Astrocyte (in vitro differentiated cells and primary cell): Measurements from ENCODE around the gene ATP6V1B1. TPM values are rescaled to one million over a fixed set of nuclear protein-coding genes. Genes with fewer than 3 reads are reported as not detected.

Experiments
- DNase-seq: peaks from one replicate; pipeline ENCODE4 v3.0.0-alpha.2; 2010; ENCODE audit warnings: low read depth
- FAIRE-seq: peaks from 2 replicates; lab custom pipeline; 2011; peaks lifted over from hg19 to GRCh38; lab: Jason Lieb, UNC
- H2AFZ ChIP-seq: 2 replicates; pipeline ENCODE4 v1.6.0; 2012; ENCODE audit warnings: low read depth, low read length, inconsistent platforms
- H3K27ac ChIP-seq: 2 replicates; pipeline ENCODE4 v1.5.1; 2011; ENCODE audit warnings: low read depth, low read length, inconsistent platforms
- H3K27me3 ChIP-seq: 2 replicates; pipeline ENCODE4 v1.6.0; 2011; ENCODE audit warnings: low read length, inconsistent platforms; ENCODE audit not compliant: insufficient read depth
- H3K36me3 ChIP-seq: 2 replicates; pipeline ENCODE4 v1.5.1; 2011; ENCODE audit warnings: low read length, inconsistent platforms; ENCODE audit not compliant: insufficient read depth
- H3K4me1 ChIP-seq: 2 replicates; pipeline ENCODE4 v1.5.1; 2011; ENCODE audit warnings: low read length, inconsistent platforms; ENCODE audit not compliant: insufficient read depth
- H3K4me2 ChIP-seq: 2 replicates; pipeline ENCODE4 v1.6.0; 2012; ENCODE audit warnings: low read length, inconsistent platforms
- H3K4me3 ChIP-seq: 2 replicates; pipeline ENCODE4 v1.5.1; 2011; ENCODE audit warnings: low read depth, mild to moderate bottlenecking, low read length, inconsistent platforms; ENCODE audit not compliant: insufficient read depth
- H3K79me2 ChIP-seq: 2 replicates; pipeline ENCODE4 v1.6.0; 2012; ENCODE audit warnings: mild to moderate bottlenecking, low read length, inconsistent platforms; ENCODE audit not compliant: insufficient read depth
- H3K9ac ChIP-seq: 2 replicates; pipeline ENCODE4 v1.6.0; 2012; ENCODE audit warnings: mild to moderate bottlenecking, low read length, inconsistent platforms
- H3K9me3 ChIP-seq: 2 replicates; pipeline ENCODE4 v1.5.1; 2012; ENCODE audit warnings: low read depth, mild to moderate bottlenecking, low read length, inconsistent platforms; ENCODE audit not compliant: insufficient read depth
- H4K20me1 ChIP-seq: 2 replicates; pipeline ENCODE4 v1.6.0; 2012; ENCODE audit warnings: low read length, inconsistent platforms; ENCODE audit not compliant: insufficient read depth
- H3K27ac Mint-ChIP-seq: one replicate; pipeline ENCODE4 v1.8.0; 2021; ENCODE audit warnings: mild to moderate bottlenecking, mixed read lengths; ENCODE audit not compliant: unreplicated experiment
- H3K27me3 Mint-ChIP-seq: one replicate; pipeline ENCODE4 v1.8.0; 2021; ENCODE audit warnings: low read depth, mixed read lengths; ENCODE audit not compliant: unreplicated experiment
- H3K36me3 Mint-ChIP-seq: one replicate; pipeline ENCODE4 v1.8.0; 2021; ENCODE audit warnings: low read depth, mixed read lengths; ENCODE audit not compliant: unreplicated experiment
- H3K4me1 Mint-ChIP-seq: one replicate; pipeline ENCODE4 v1.8.0; 2021; ENCODE audit warnings: low read depth, mixed read lengths; ENCODE audit not compliant: unreplicated experiment
- H3K4me3 Mint-ChIP-seq: one replicate; pipeline ENCODE4 v1.8.0; 2021; ENCODE audit warnings: mild to moderate bottlenecking, moderate library complexity, mixed read lengths; ENCODE audit not compliant: unreplicated experiment
- H3K9me3 Mint-ChIP-seq: one replicate; pipeline ENCODE4 v1.8.0; 2021; ENCODE audit warnings: mild to moderate bottlenecking, mixed read lengths; ENCODE audit not compliant: unreplicated experiment
- EZH2 ChIP-seq: IDR thresholded peaks from 2 replicates; pipeline ENCODE4 v1.6.1; 2012; ENCODE audit warnings: mild to moderate bottlenecking, low read length, inconsistent platforms; ENCODE audit not compliant: insufficient read depth
- total RNA-seq: library from RNA; stranded (reverse); gene quantifications from 2 replicates; pipeline ENCODE4 v1.2.1, GENCODE V29; 2021
- TF ChIP-seq, protein P1 (sequence below): IDR thresholded peaks from 2 replicates; pipeline ENCODE4 v1.5.1; 2011; ENCODE audit warnings: low read depth, mild to moderate bottlenecking, inconsistent platforms, low read length, moderate library complexity; ENCODE audit not compliant: insufficient read depth

The ATP6V1B1 gene
- total RNA-seq, 1 donor from 2014 or later, result not detected

DNA sequence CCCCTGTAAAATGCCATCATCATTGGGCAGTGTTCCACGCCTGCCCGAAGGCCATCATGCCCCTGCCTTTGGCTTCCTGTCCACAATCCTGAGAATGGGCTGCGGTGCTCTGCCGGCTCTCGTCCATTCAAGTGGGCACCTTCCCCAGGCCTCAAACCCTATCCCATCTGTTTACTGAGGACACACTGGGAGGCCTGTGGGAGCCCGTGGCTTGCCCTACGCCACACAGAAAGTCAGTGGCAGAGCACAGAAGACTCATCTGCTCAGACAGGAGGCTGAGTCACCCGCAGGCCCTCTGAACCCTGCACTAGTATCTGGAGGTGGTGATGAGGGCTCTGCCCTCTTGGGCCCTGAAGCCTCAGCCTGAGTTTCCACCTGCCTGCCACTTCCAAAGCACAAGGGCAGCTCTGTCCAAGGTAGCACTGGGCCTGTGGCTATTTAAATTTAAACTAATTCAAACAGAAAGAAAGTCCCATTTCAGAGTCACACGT is 23.6 kb downstream of the ATP6V1B1 start:
- TF ChIP-seq, protein P1, sequence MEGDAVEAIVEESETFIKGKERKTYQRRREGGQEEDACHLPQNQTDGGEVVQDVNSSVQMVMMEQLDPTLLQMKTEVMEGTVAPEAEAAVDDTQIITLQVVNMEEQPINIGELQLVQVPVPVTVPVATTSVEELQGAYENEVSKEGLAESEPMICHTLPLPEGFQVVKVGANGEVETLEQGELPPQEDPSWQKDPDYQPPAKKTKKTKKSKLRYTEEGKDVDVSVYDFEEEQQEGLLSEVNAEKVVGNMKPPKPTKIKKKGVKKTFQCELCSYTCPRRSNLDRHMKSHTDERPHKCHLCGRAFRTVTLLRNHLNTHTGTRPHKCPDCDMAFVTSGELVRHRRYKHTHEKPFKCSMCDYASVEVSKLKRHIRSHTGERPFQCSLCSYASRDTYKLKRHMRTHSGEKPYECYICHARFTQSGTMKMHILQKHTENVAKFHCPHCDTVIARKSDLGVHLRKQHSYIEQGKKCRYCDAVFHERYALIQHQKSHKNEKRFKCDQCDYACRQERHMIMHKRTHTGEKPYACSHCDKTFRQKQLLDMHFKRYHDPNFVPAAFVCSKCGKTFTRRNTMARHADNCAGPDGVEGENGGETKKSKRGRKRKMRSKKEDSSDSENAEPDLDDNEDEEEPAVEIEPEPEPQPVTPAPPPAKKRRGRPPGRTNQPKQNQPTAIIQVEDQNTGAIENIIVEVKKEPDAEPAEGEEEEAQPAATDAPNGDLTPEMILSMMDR, result no peak
- no peak for TF ChIP-seq EZH2
- Histone ChIP-seq H3K27me3 (peaks cover 29% of the 10 kb centered on the region), H3K27ac (no peak overlapping the region), H2AFZ (no peak overlapping the region), H3K4me3 (no peak overlapping the region), H4K20me1 (no peaks in the 10 kb centered on the region), H3K79me2 (no peaks in the 10 kb centered on the region), H3K9ac (no peak overlapping the region), H3K4me1 (no peaks in the 10 kb centered on the region), H3K4me2 (no peak overlapping the region), H3K36me3 (no peaks in the 10 kb centered on the region), H3K9me3 (no peaks in the 10 kb centered on the region)
- DNase-seq (no peak), FAIRE-seq (no peak)
- Mint-ChIP-seq H3K36me3 (peaks cover 1% of the 10 kb centered on the region), H3K4me3 (no peak overlapping the region), H3K4me1 (no peaks in the 10 kb centered on the region), H3K27me3 (peaks cover 62% of the 10 kb centered on the region), H3K27ac (no peak overlapping the region), H3K9me3 (peaks cover 2% of the 10 kb centered on the region)

- H3K4me2 ChIP-seq, result no peak overlapping the region
- FAIRE-seq, result no peak
- H3K27ac ChIP-seq, result no peak overlapping the region
- no peak overlapping the region for H2AFZ ChIP-seq
- no peaks in the 10 kb centered on the region for H3K9me3 ChIP-seq
- peaks cover 3% of the 10 kb centered on the region for H3K4me1 ChIP-seq
- no peaks in the 10 kb centered on the region for H3K79me2 ChIP-seq
- H3K4me3 Mint-ChIP-seq, result no peak overlapping the region
- H3K36me3 ChIP-seq, result no peaks in the 10 kb centered on the region
- peaks cover 60% of the 10 kb centered on the region for H3K27me3 Mint-ChIP-seq
- peaks cover under 1% of the 10 kb centered on the region for H3K4me1 Mint-ChIP-seq
- H3K4me3 ChIP-seq, result no peak overlapping the region
- no peak overlapping the region for H3K27ac Mint-ChIP-seq
- H3K9me3 Mint-ChIP-seq, result peaks cover 2% of the 10 kb centered on the region
- no peak for DNase-seq
- peaks cover 1% of the 10 kb centered on the region for H3K36me3 Mint-ChIP-seq
- no peak overlapping the region for H3K9ac ChIP-seq
- peaks cover 26% of the 10 kb centered on the region for H3K27me3 ChIP-seq
- TF ChIP-seq, protein P1, result no peak
- no peak for TF ChIP-seq EZH2
- H4K20me1 ChIP-seq, result no peaks in the 10 kb centered on the region
Observed at GRCh38 chr2:70959851-70960832, 24.4 kb downstream of the ATP6V1B1 start.
